Aorta (tissue), 5 donors: Measurements from ENCODE around the gene NAA11. TPM values are rescaled to one million over a fixed set of nuclear protein-coding genes. Genes with fewer than 3 reads are reported as not detected.

Experiments used
- ATAC-seq: fragments of 200-7000 bp; cut with Tn5 transposase; one replicate; pipeline ENCODE4 v1.9.1; 2022; ENCODE audit warnings: moderate library complexity; ENCODE audit not compliant: low FRiP score
- DNase-seq, 2 donors: peaks; one replicate each; pipeline ENCODE4 v3.0.0-alpha.2; 2020
- H3K27ac ChIP-seq, 2 donors: one replicate each; pipeline ENCODE4 v1.5.1; 2013; ENCODE audit warnings: low read length in 2 of 2, mild to moderate bottlenecking in 2 of 2, moderate library complexity in 2 of 2, control low read depth in 1 of 2, inconsistent platforms in 1 of 2, low read depth in 1 of 2
- H3K27me3 ChIP-seq, 2 donors: one replicate each; pipeline ENCODE4 v1.6.1; 2013; ENCODE audit warnings: control low read depth in 1 of 2, low read length in 1 of 2, mild to moderate bottlenecking in 1 of 2, moderate library complexity in 1 of 2; ENCODE audit not compliant: insufficient read depth in 2 of 2, control insufficient read depth in 1 of 2
- H3K36me3 ChIP-seq, 2 donors: one replicate each; pipeline ENCODE4 v1.6.1; 2013; ENCODE audit warnings: control low read depth in 1 of 2, low read length in 1 of 2, mild to moderate bottlenecking in 1 of 2; ENCODE audit not compliant: insufficient read depth in 2 of 2, control insufficient read depth in 1 of 2
- H3K4me1 ChIP-seq, 2 donors: one replicate each; pipeline ENCODE4 v1.6.1; 2013; ENCODE audit warnings: low read length in 2 of 2, control low read depth in 1 of 2, mild to moderate bottlenecking in 1 of 2, moderate library complexity in 1 of 2; ENCODE audit not compliant: insufficient read depth in 2 of 2, control insufficient read depth in 1 of 2
- H3K4me3 ChIP-seq, 2 donors: one replicate each; pipeline ENCODE4 v1.5.1; 2013; ENCODE audit warnings: low read length in 2 of 2, control low read depth in 1 of 2, mild to moderate bottlenecking in 1 of 2
- H3K9me3 ChIP-seq: one replicate; pipeline ENCODE4 v1.6.1; 2013; ENCODE audit warnings: mild to moderate bottlenecking, low read length; ENCODE audit not compliant: control insufficient read depth
- WGBS, 2 donors: extraction: QIAGEN DNeasy Blood & Tissue Kit; methylation state at CpG; one replicate each; pipeline ENCODE4 v1.1.7; 2013; 5-methylcytosine and 5-hydroxymethylcytosine counted together
- intact Hi-C, 2 donors: fragments of 100-400 bp; cut with DNase I; formaldehyde crosslinking; loops; one replicate each; pipeline versions ENCODE4 v1.14.2 to v1.15.0; 2022
- polyA plus RNA-seq, 2 donors: library from polyadenylated mRNA; stranded (reverse); fragments of 200-250 nt; gene quantifications; one replicate each; pipeline ENCODE4 v1.2.3, GENCODE V29; 2013
- total RNA-seq, 2 donors: library from RNA; stranded (reverse); fragmentation: NEBNext Ultra II Directional; extraction: Animal tissue kit (Norgen Biotek cat#: 25700); gene quantifications; one replicate each; pipeline ENCODE4 v1.2.1, GENCODE V29; 2021
- donor health status: healthy with polysubstance abuse.
- donor health status: Bipolar disorder and iron deficiency.
- donor health status: DM: no; HTN: no; CAD: no.
- donor health status: DM: no; HTN: no; CAD: no.
- donor health status: DM: yes; HTN: yes; CAD: no.

Gene NAA11
- total and polyA plus RNA-seq, 4 donors = not detected

DNA sequence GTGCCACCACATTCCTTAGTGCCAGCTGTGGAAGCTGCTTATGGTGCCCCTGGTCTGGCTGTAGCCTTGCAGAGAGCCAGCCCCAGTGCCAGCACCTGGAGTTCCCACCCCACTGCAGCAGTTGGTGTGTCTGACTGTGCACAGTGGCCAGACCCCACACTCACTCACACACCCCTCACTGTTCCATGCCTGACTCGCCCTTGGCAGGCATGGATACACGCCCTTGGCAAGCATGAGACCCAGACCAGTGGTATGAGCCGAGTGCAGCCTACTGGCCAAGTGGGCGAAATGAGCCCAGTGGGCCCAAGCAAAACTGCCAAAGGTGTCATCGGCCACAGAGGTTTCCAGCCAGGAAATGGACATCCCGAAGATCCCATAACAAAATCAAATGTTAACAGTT lies 27.4 kb downstream of the NAA11 start:
- H3K36me3 ChIP-seq = no peaks in the 10 kb centered on the region
- no peak overlapping the region for H3K4me3 ChIP-seq
- intact Hi-C loops = no loop called here
- ATAC-seq (peak; percentile 26), DNase-seq (peak in 1 of 2 donors; percentile 52)
- H3K27me3 ChIP-seq = no peaks in the 10 kb centered on the region
- WGBS, 2 donors = 91 to 92% methylated on average over 6 of the region's 6 CpGs
- no peaks in the 10 kb centered on the region for H3K4me1 ChIP-seq
- H3K27ac ChIP-seq = no peak overlapping the region
- no peaks in the 10 kb centered on the region for H3K9me3 ChIP-seq

DNA sequence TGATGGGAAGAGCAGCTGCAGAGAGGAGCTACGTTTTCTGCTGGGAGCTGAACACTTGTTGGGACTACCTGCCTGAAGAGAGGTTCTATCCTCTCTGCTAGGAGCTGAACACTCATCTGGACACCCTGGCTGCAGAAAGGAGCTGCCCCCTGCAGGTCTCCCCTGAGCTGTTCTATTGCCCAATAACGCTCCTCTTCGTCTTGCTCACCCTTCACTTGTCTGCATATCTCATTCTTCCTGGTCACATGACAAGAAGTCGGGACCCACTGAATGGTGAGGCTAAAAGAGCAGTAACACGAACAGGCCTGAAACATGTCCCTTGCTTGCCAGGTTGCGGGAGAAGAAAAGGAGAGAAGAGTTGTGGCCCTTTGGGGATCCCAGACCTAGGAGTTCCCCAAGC lies 27.8 kb downstream of the NAA11 start:
- intact Hi-C loops = no loop called here
- Histone ChIP-seq H3K4me3 (no peak overlapping the region), H3K9me3 (no peaks in the 10 kb centered on the region), H3K36me3 (no peaks in the 10 kb centered on the region), H3K27ac (no peak overlapping the region), H3K27me3 (no peaks in the 10 kb centered on the region), H3K4me1 (no peaks in the 10 kb centered on the region)
- WGBS, 2 donors = 88 to 92% methylated on average over 6 of the region's 6 CpGs
- ATAC-seq (no peak), DNase-seq (no peak)

DNA sequence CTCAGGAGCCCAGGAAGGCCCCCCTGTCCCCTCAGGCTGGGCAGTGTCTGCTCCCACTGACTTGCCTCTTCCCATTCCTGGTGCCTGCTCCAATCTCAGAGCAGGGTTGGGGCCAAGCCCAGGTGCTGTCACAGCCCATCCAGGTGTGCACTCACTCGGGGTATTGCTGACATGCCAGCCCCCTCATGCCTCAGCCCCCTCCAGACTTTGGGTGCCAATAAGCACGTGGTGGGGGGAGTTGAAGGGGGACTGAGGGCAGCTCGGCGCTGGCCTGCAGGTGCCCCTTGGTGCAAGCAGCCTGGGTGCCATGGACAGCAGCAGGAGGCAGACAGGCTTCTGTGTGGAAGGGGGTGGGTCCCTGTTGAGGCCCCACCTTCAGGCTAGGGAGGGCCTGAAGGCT lies 28.4 kb downstream of the NAA11 start:
- 90 to 91% methylated on average over 4 of the region's 4 CpGs for WGBS, 2 donors
- no peaks in the 10 kb centered on the region for H3K9me3 ChIP-seq
- no peaks in the 10 kb centered on the region for H3K27me3 ChIP-seq
- DNase-seq = peak in 1 of 2 donors; percentile 53
- H3K36me3 ChIP-seq = no peaks in the 10 kb centered on the region
- no peak overlapping the region for H3K4me3 ChIP-seq
- intact Hi-C loops = no loop called here
- no peak overlapping the region for H3K27ac ChIP-seq
- no peak for ATAC-seq
- no peaks in the 10 kb centered on the region for H3K4me1 ChIP-seq

DNA sequence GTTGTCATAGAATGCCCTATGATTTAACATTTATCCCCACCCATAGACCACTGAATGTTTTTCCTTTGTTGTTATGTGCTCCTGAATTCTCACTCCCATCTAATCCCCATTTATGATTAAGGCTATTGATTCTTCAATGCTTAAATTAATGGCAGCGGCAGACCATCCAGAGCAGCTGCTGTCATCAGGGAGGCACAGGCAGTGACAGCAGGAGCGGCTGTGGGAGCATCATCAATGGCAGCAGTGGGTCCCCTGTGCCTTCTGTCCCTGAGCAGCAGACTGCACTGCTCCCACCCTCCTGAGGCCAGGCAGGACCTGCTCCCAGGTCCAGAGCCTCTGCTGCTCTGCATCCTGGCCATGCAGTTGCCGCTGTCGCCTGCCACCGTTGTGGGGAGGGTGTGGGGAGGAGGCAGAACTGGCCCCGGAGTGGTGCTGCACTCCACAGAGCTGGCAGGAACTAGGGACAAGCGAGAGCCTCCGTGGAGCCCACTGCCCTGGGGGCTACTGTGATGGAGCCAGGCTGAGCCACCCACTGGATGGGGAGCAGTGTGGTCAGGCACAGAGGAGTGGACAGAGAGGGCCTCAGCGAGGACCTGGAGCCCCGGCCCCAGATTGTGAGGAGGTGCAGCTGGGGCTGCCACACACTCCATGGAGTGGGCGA lies 29.0 kb downstream of the NAA11 start:
- H3K27ac ChIP-seq = no peak overlapping the region
- H3K36me3 ChIP-seq = no peaks in the 10 kb centered on the region
- DNase-seq = peak in 1 of 2 donors; percentile 65
- H3K9me3 ChIP-seq = no peaks in the 10 kb centered on the region
- intact Hi-C loops = no loop called here
- peak; percentile 26 for ATAC-seq
- 85 to 91% methylated on average over 11 of the region's 11 CpGs for WGBS, 2 donors
- H3K27me3 ChIP-seq = no peaks in the 10 kb centered on the region
- no peaks in the 10 kb centered on the region for H3K4me1 ChIP-seq
- no peak overlapping the region for H3K4me3 ChIP-seq

- no peak overlapping the region for H3K27ac ChIP-seq
- ATAC-seq = no peak
- no peak for DNase-seq
- no peak overlapping the region for H3K4me3 ChIP-seq
- intact Hi-C loops = no loop called here
- no peaks in the 10 kb centered on the region for H3K36me3 ChIP-seq
- no peaks in the 10 kb centered on the region for H3K27me3 ChIP-seq
- no peaks in the 10 kb centered on the region for H3K4me1 ChIP-seq
- no peaks in the 10 kb centered on the region for H3K9me3 ChIP-seq
Measured at GRCh38 chr4:79295086-79295485, 30.8 kb downstream of the NAA11 start.

- Histone ChIP-seq H3K27ac (no peak overlapping the region), H3K27me3 (no peaks in the 10 kb centered on the region), H3K4me3 (no peak overlapping the region), H3K4me1 (no peaks in the 10 kb centered on the region), H3K36me3 (no peaks in the 10 kb centered on the region), H3K9me3 (no peaks in the 10 kb centered on the region)
- no peak for ATAC-seq
- WGBS, 2 donors = 74 to 88% methylated on average over 2 of the region's 2 CpGs
- no peak for DNase-seq
- intact Hi-C loops = no loop called here
Measured at GRCh38 chr4:79294064-79294463, 31.8 kb downstream of the NAA11 start.

DNA sequence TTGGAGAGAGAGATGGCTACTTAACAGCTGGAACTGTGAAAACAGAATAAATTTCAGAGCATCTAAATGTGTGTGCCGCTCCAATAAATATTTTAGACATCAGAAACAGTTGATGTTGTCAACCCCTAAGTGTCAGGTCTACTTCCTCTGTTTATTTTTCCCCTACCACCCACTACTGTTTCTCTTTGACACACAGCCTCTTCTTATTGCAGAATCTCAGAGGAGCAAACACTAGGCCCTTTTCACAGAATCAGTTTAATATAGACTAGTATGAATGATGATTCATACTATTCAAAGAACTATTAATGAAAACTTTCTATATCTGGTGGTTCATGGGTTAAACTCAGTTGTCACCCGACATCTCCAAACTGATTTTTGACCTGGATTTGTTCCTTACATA lies 33.9 kb downstream of the NAA11 start:
- H3K27ac ChIP-seq = no peak overlapping the region
- H3K4me1 ChIP-seq = no peaks in the 10 kb centered on the region
- no peaks in the 10 kb centered on the region for H3K27me3 ChIP-seq
- DNase-seq (no peak), ATAC-seq (no peak)
- intact Hi-C loops = no loop called here
- WGBS, 2 donors = 64 to 76% methylated on average over 2 of the region's 2 CpGs
- no peak overlapping the region for H3K4me3 ChIP-seq
- H3K9me3 ChIP-seq = no peaks in the 10 kb centered on the region
- H3K36me3 ChIP-seq = no peaks in the 10 kb centered on the region

DNA sequence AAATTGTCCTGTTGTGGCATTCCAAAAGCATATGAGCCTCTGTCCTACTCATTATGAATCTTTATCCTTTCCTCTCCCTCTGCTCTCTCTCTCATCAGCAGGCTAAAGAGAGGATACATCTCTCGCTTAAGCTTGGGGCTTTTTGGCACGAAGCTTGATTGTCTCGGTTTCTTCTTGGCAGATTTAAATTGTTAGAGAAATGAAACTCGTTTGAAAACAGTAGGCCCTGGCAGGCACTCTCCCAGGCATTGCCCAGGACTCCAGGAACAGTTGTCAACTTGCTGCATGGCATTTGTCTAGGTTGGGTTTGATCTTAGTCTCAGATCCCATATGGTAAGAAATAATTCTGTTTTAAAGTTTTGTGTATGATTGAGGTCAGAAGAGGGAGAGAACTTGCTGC lies 35.5 kb downstream of the NAA11 start:
- Histone ChIP-seq H3K27me3 (no peaks in the 10 kb centered on the region), H3K36me3 (no peaks in the 10 kb centered on the region), H3K4me1 (no peaks in the 10 kb centered on the region), H3K4me3 (no peak overlapping the region), H3K27ac (no peak overlapping the region), H3K9me3 (no peaks in the 10 kb centered on the region)
- intact Hi-C loops = no loop called here
- WGBS, 2 donors = 52 to 65% methylated on average over 4 of the region's 4 CpGs
- DNase-seq (no peak), ATAC-seq (no peak)

GRCh38 chr4:79288185-79288584 lies 37.7 kb downstream of the NAA11 start:
- H3K9me3 ChIP-seq = no peaks in the 10 kb centered on the region
- H3K27ac ChIP-seq = no peak overlapping the region
- no peaks in the 10 kb centered on the region for H3K4me1 ChIP-seq
- ATAC-seq = no peak
- WGBS, 2 donors = 94 to 98% methylated on average over 1 of the region's 1 CpG
- no peaks in the 10 kb centered on the region for H3K36me3 ChIP-seq
- DNase-seq = no peak
- no peaks in the 10 kb centered on the region for H3K27me3 ChIP-seq
- no peak overlapping the region for H3K4me3 ChIP-seq
- intact Hi-C loops = no loop called here
